Measurements from ENCODE around the gene CCDC137.

- TF ChIP-seq EZH2 (IDR thresholded peaks at IDR 0.05) (no peak), EZH2phosphoT487 (IDR thresholded peaks at IDR 0.05) (no peak)
- TF ChIP-seq, protein P1, sequence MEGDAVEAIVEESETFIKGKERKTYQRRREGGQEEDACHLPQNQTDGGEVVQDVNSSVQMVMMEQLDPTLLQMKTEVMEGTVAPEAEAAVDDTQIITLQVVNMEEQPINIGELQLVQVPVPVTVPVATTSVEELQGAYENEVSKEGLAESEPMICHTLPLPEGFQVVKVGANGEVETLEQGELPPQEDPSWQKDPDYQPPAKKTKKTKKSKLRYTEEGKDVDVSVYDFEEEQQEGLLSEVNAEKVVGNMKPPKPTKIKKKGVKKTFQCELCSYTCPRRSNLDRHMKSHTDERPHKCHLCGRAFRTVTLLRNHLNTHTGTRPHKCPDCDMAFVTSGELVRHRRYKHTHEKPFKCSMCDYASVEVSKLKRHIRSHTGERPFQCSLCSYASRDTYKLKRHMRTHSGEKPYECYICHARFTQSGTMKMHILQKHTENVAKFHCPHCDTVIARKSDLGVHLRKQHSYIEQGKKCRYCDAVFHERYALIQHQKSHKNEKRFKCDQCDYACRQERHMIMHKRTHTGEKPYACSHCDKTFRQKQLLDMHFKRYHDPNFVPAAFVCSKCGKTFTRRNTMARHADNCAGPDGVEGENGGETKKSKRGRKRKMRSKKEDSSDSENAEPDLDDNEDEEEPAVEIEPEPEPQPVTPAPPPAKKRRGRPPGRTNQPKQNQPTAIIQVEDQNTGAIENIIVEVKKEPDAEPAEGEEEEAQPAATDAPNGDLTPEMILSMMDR (IDR thresholded peaks at IDR 0.05): no peak
These were observed 6.1 kb upstream of the CCDC137 start for GRCh38 chr17:81660441-81660840.

All from neural progenitor cell (in vitro differentiated cells).